Activated naive CD8-positive, alpha-beta T cell treated with anti-CD3 and anti-CD28 coated beads, Interleukin-2, amount 50 U/mL, for 24 hours (primary cell): ENCODE measurements around the gene REEP1.
"Not testable (repeated sequence)": the region's sequence is repeated elsewhere in the genome, so short reads cannot be mapped to it uniquely, and the experiment has no call there.

Experiments
- ATAC-seq: fragments of 150-1000 bp; cut with Tn5 transposase; one replicate; pipeline ENCODE4 v1.10.0; 2021
- DNase-seq: peaks from one replicate; pipeline ENCODE4 v3.0.0; 2021
- H3K27ac Mint-ChIP-seq: one replicate; pipeline ENCODE4 v1.8.0; 2021; ENCODE audit warnings: mild to moderate bottlenecking, mixed read lengths
- H3K27me3 Mint-ChIP-seq: one replicate; pipeline ENCODE4 v1.8.0; 2021; ENCODE audit warnings: mixed read lengths
- H3K36me3 Mint-ChIP-seq: one replicate; pipeline ENCODE4 v1.8.0; 2021; ENCODE audit warnings: low read depth, mixed read lengths
- H3K4me1 Mint-ChIP-seq: one replicate; pipeline ENCODE4 v1.8.0; 2021; ENCODE audit warnings: mixed read lengths
- H3K4me3 Mint-ChIP-seq: one replicate; pipeline ENCODE4 v1.8.0; 2021; ENCODE audit warnings: mild to moderate bottlenecking, moderate library complexity, mixed read lengths
- H3K9me3 Mint-ChIP-seq: one replicate; pipeline ENCODE4 v1.8.0; 2021; ENCODE audit warnings: mixed read lengths

Gene REEP1

DNA sequence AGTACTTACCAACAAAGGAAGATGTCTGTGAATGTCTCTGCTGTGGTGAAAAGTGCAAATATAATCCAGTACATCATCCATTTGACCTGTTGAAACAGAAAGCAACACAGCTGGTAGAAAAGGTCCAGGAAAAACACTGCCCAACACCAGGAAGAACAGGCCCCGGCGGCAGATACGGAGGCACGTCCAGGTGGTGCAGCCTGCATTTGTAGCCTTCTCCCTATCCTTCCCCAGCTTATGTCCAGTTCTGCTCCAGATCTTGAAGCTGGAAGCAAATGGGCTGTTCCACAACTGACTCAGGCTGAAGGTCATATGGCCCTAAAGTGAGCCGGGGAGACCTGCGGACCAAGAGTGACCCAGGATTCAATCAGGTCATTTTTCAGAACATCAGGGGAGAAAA lies 73.5 kb downstream of the REEP1 start:
- H3K9me3 Mint-ChIP-seq, result peaks cover 9% of the 10 kb centered on the region
- ATAC-seq, result no peak
- H3K4me1 Mint-ChIP-seq, result no peaks in the 10 kb centered on the region
- peaks cover 19% of the 10 kb centered on the region for H3K27me3 Mint-ChIP-seq
- H3K27ac Mint-ChIP-seq, result no peak overlapping the region
- peaks cover 2% of the 10 kb centered on the region for H3K36me3 Mint-ChIP-seq
- no peak for DNase-seq
- H3K4me3 Mint-ChIP-seq, result no peak overlapping the region

GRCh38 chr2:86260978-86261377 lies 76.4 kb downstream of the REEP1 start:
- no peaks in the 10 kb centered on the region for H3K4me1 Mint-ChIP-seq
- H3K27ac Mint-ChIP-seq, result no peak overlapping the region
- H3K4me3 Mint-ChIP-seq, result no peak overlapping the region
- peaks cover 5% of the 10 kb centered on the region for H3K27me3 Mint-ChIP-seq
- ATAC-seq, result no peak
- H3K36me3 Mint-ChIP-seq, result no peaks in the 10 kb centered on the region
- no peaks in the 10 kb centered on the region for H3K9me3 Mint-ChIP-seq
- no peak for DNase-seq

GRCh38 chr2:86258106-86258505 lies 79.3 kb downstream of the REEP1 start:
- Mint-ChIP-seq H3K4me1 (no peaks in the 10 kb centered on the region), H3K4me3 (no peak overlapping the region), H3K36me3 (no peaks in the 10 kb centered on the region), H3K27ac (no peak overlapping the region), H3K9me3 (no peaks in the 10 kb centered on the region), H3K27me3 (peaks cover 1% of the 10 kb centered on the region)
- DNase-seq (no peak), ATAC-seq (no peak)

DNA sequence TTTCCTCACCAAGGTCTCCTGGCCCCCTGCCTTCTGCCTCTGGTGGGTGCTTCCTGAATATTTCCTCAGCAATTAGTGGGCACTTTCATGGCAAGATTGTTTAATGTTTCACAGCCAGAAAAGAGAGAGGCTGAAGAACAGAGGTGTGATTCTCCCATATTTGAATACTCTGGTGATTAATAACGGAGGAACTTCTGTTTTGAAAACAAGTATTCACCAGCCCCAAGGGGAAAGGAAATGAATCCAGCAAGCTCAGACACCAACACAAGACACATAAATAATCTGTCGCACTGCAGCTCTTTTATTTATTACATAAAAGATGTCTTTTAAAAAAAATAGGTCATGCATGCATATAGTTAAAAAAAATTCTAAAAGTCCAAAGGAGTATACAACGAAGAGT lies 80.4 kb downstream of the REEP1 start:
- Mint-ChIP-seq H3K9me3 (no peaks in the 10 kb centered on the region), H3K27ac (no peak overlapping the region), H3K27me3 (peaks cover 7% of the 10 kb centered on the region), H3K36me3 (no peaks in the 10 kb centered on the region), H3K4me3 (no peak overlapping the region), H3K4me1 (no peaks in the 10 kb centered on the region)
- DNase-seq, result no peak
- no peak for ATAC-seq

- Mint-ChIP-seq H3K27ac (no peak overlapping the region), H3K9me3 (no peaks in the 10 kb centered on the region), H3K36me3 (no peaks in the 10 kb centered on the region), H3K4me1 (no peaks in the 10 kb centered on the region), H3K27me3 (peaks cover 7% of the 10 kb centered on the region), H3K4me3 (no peak overlapping the region)
- DNase-seq (no peak), ATAC-seq (no peak)
Observed at GRCh38 chr2:86256300-86256699, 81.1 kb downstream of the REEP1 start.

GRCh38 chr2:86254576-86255538 lies 82.6 kb downstream of the REEP1 start:
- Mint-ChIP-seq H3K36me3 (no peaks in the 10 kb centered on the region), H3K27ac (no peak overlapping the region), H3K9me3 (no peaks in the 10 kb centered on the region), H3K4me1 (no peaks in the 10 kb centered on the region), H3K27me3 (peaks cover 7% of the 10 kb centered on the region), H3K4me3 (no peak overlapping the region)
- DNase-seq, result no peak
- ATAC-seq, result no peak

GRCh38 chr2:86253424-86253823 lies 84.0 kb downstream of the REEP1 start:
- Mint-ChIP-seq H3K27ac (no peak overlapping the region), H3K27me3 (peaks cover 7% of the 10 kb centered on the region), H3K36me3 (no peaks in the 10 kb centered on the region), H3K4me3 (no peak overlapping the region), H3K9me3 (no peaks in the 10 kb centered on the region), H3K4me1 (no peaks in the 10 kb centered on the region)
- ATAC-seq, result no peak
- DNase-seq, result no peak

- Mint-ChIP-seq H3K4me3 (no peak overlapping the region), H3K4me1 (no peaks in the 10 kb centered on the region), H3K27ac (no peak overlapping the region), H3K9me3 (no peaks in the 10 kb centered on the region), H3K36me3 (no peaks in the 10 kb centered on the region), H3K27me3 (peaks cover 7% of the 10 kb centered on the region)
- ATAC-seq, result no peak
- no peak for DNase-seq
Observed at GRCh38 chr2:86251840-86252266, 85.6 kb downstream of the REEP1 start.

- no peak for DNase-seq
- no peaks in the 10 kb centered on the region for H3K36me3 Mint-ChIP-seq
- H3K27ac Mint-ChIP-seq, result no peak overlapping the region
- no peak overlapping the region for H3K4me3 Mint-ChIP-seq
- no peaks in the 10 kb centered on the region for H3K9me3 Mint-ChIP-seq
- H3K27me3 Mint-ChIP-seq, result peaks cover 7% of the 10 kb centered on the region
- H3K4me1 Mint-ChIP-seq, result no peaks in the 10 kb centered on the region
- ATAC-seq, result no peak
Observed at GRCh38 chr2:86249579-86250391, 87.6 kb downstream of the REEP1 start.

DNA sequence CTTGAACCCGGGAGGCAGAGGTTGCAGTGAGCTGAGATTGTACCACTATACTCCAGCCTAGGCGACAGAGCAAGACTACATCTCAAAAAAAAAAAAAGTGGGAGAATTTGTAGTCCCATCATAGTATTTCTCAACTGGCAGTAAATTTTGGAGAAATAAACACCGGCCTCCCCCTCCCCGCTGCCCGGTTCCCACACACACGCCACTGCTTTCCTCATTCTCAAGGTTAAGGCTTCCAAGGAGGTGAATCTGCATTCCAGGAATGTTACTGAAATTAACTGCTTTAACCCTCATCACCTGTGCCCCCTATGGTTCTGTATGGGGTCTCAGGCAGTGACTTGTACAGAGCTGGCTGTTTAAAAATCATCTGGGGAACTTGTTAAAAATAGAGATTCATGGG lies 88.2 kb downstream of the REEP1 start:
- no peak for DNase-seq
- no peak overlapping the region for H3K27ac Mint-ChIP-seq
- no peak for ATAC-seq
- H3K36me3 Mint-ChIP-seq, result no peaks in the 10 kb centered on the region
- H3K27me3 Mint-ChIP-seq, result peaks cover 6% of the 10 kb centered on the region
- H3K4me3 Mint-ChIP-seq, result no peak overlapping the region
- no peaks in the 10 kb centered on the region for H3K4me1 Mint-ChIP-seq
- H3K9me3 Mint-ChIP-seq, result no peaks in the 10 kb centered on the region

DNA sequence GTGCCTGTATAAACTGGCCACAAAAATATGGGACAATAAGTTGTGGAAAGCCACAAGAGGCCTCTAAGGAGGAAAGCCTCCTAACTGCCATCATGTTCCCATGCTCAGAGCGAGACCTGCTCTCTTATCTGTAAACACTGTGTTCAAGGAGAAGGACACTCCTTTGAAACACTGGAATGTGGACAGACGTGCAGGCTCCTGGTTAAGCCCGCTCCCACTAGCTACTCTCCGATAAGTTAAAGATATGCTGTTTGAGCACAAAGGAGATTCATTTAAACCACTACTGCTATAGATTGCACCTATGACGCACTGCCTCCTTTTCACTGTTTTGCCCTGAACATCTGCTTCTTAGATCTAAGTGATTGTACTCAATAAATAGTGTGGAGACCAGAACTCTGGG lies 92.2 kb downstream of the REEP1 start:
- not testable (repeated sequence) for H3K4me3 Mint-ChIP-seq, H3K27ac Mint-ChIP-seq, ATAC-seq, DNase-seq, H3K27me3 Mint-ChIP-seq, H3K36me3 Mint-ChIP-seq, H3K9me3 Mint-ChIP-seq, H3K4me1 Mint-ChIP-seq

- H3K27me3 Mint-ChIP-seq, DNase-seq, ATAC-seq, H3K36me3 Mint-ChIP-seq, H3K27ac Mint-ChIP-seq, H3K9me3 Mint-ChIP-seq, H3K4me3 Mint-ChIP-seq, H3K4me1 Mint-ChIP-seq: not testable (repeated sequence)
Observed at GRCh38 chr2:86244781-86245180, 92.6 kb downstream of the REEP1 start.

GRCh38 chr2:86243950-86244733 lies 93.3 kb downstream of the REEP1 start:
- H3K36me3 Mint-ChIP-seq, result no peaks in the 10 kb centered on the region
- H3K27ac Mint-ChIP-seq, result no peak overlapping the region
- no peak overlapping the region for H3K4me3 Mint-ChIP-seq
- DNase-seq (no peak), ATAC-seq (no peak)
- H3K4me1 Mint-ChIP-seq, result peaks cover 12% of the 10 kb centered on the region
- H3K9me3 Mint-ChIP-seq, result no peaks in the 10 kb centered on the region
- H3K27me3 Mint-ChIP-seq, result no peaks in the 10 kb centered on the region

GRCh38 chr2:86243272-86243671 lies 94.2 kb downstream of the REEP1 start:
- H3K27ac Mint-ChIP-seq, result no peak overlapping the region
- H3K4me3 Mint-ChIP-seq, result no peak overlapping the region
- DNase-seq (no peak), ATAC-seq (no peak)
- no peaks in the 10 kb centered on the region for H3K9me3 Mint-ChIP-seq
- no peaks in the 10 kb centered on the region for H3K36me3 Mint-ChIP-seq
- H3K4me1 Mint-ChIP-seq, result peaks cover 20% of the 10 kb centered on the region
- no peaks in the 10 kb centered on the region for H3K27me3 Mint-ChIP-seq
